Measurements from ENCODE around the gene TASL.

- TF ChIP-seq CTCF (IDR thresholded peaks at IDR 0.05) (no peak), ZFX (IDR thresholded peaks at IDR 0.05; ENCODE audit: borderline replicate concordance) (no peak)
Measured at GRCh38 chrX:30590368-30590767, 12.8 kb upstream of the TASL start.

All from 22Rv1 (cell line).